B cell (primary cell): Measurements from ENCODE around the gene CYB5B. TPM values are rescaled to one million over a fixed set of nuclear protein-coding genes. Genes with fewer than 3 reads are reported as not detected.

Source experiments
- ATAC-seq: fragments of 200-7000 bp; cut with Tn5 transposase; one replicate; pipeline ENCODE4 v1.10.0; 2021; ENCODE audit warnings: low read depth, mild to moderate bottlenecking, moderate number of reproducible peaks, moderate library complexity
- CTCF ChIA-PET: fragments of 350-600 bp; sonication (Branson Sonifier 250); formaldehyde crosslinking; loops from one replicate; lab custom pipeline; 2021; ENCODE audit warnings: antibody characterized with exemption, inconsistent platforms; lab: Charles Lee
- POLR2A ChIA-PET: fragments of 350-600 bp; sonication (Branson Sonifier 250); formaldehyde crosslinking; loops from one replicate; lab custom pipeline; 2021; ENCODE audit warnings: antibody characterized with exemption; lab: Charles Lee
- DNase-seq: peaks from one replicate; pipeline ENCODE4 v3.0.0; 2013
- H2AFZ ChIP-seq: 2 replicates; pipeline ENCODE4 v1.6.1; 2012; ENCODE audit warnings: mild to moderate bottlenecking, low read depth, low read length; ENCODE audit not compliant: insufficient read depth, poor library complexity, severe bottlenecking
- H3K27ac ChIP-seq, 2 donors: 1 replicate in 1 of 2; 2 replicates in 1 of 2; pipeline ENCODE4 v1.5.1; 2012 to 2013; ENCODE audit warnings: low read length in 2 of 2, mild to moderate bottlenecking in 2 of 2, moderate library complexity in 1 of 2
- H3K27me3 ChIP-seq, 4 experiments: fragments of 200-600 bp in 1 of 4; sonication (generic) in 1 of 4; replicated peaks in 1 of 4; 1 replicate in 2 of 4; 2 replicates in 2 of 4; pipeline versions ENCODE4 v1.6.1 to v1.7.0; 2013 to 2016; ENCODE audit warnings: low read length in 3 of 4, mild to moderate bottlenecking in 2 of 4, mixed read lengths in 1 of 4, moderate library complexity in 1 of 4; ENCODE audit not compliant: insufficient read depth in 4 of 4, control insufficient read depth in 3 of 4; ENCODE audit errors: control extremely low read depth in 1 of 4
- H3K36me3 ChIP-seq, 2 experiments: replicated peaks in 1 of 2; 1 replicate in 1 of 2; 2 replicates in 1 of 2; pipeline versions ENCODE4 v1.6.1 to v1.7.1; 2013; ENCODE audit warnings: low read length in 1 of 2; ENCODE audit not compliant: insufficient read depth in 2 of 2, control insufficient read depth in 1 of 2; ENCODE audit errors: control extremely low read depth in 1 of 2, extremely low read depth in 1 of 2
- H3K4me1 ChIP-seq, 2 donors: fragments of 200-600 bp in 1 of 2; sonication (generic) in 1 of 2; 1 replicate in 1 of 2; 2 replicates in 1 of 2; pipeline versions ENCODE4 v1.5.1 to v1.6.1; 2013 to 2017; ENCODE audit warnings: low read length in 2 of 2; ENCODE audit not compliant: control insufficient read depth in 2 of 2, insufficient read depth in 2 of 2
- H3K4me2 ChIP-seq: replicated peaks from 2 replicates; pipeline ENCODE3; 2012; ENCODE audit warnings: mild to moderate bottlenecking, low read depth, low read length; ENCODE audit not compliant: poor library complexity, severe bottlenecking
- H3K4me3 ChIP-seq, 5 experiments: fragments of 200-600 bp in 1 of 5; sonication (generic) in 1 of 5; 1 replicate in 3 of 5; 2 replicates in 2 of 5; pipeline versions ENCODE4 v1.5.1 to v1.7.0; 2011 to 2016; ENCODE audit warnings: low read length in 4 of 5, mild to moderate bottlenecking in 4 of 5, low read depth in 2 of 5, control low read depth in 1 of 5, moderate library complexity in 1 of 5; ENCODE audit not compliant: insufficient read depth in 1 of 5; ENCODE audit errors: control extremely low read depth in 1 of 5, extremely low read depth in 1 of 5
- H3K79me2 ChIP-seq: fragments of 200-600 bp; sonication (generic); one replicate; pipeline ENCODE4 v1.6.0; 2016; ENCODE audit warnings: low read length; ENCODE audit not compliant: control insufficient read depth, insufficient read depth
- H3K9ac ChIP-seq: fragments of 200-600 bp; sonication (generic); 2 replicates; pipeline ENCODE4 v1.6.1; 2017; ENCODE audit warnings: mild to moderate bottlenecking, low read length, moderate library complexity
- H3K9me3 ChIP-seq, 3 donors: one replicate each; pipeline versions ENCODE4 v1.6.1 to v1.7.1; 2013; ENCODE audit warnings: low read length in 2 of 3; ENCODE audit not compliant: control insufficient read depth in 2 of 3, insufficient read depth in 1 of 3; ENCODE audit errors: control extremely low read depth in 1 of 3
- H4K20me1 ChIP-seq: 2 replicates; pipeline ENCODE4 v1.6.0; 2012; ENCODE audit warnings: mild to moderate bottlenecking, low read length; ENCODE audit not compliant: insufficient read depth, control insufficient read depth, poor library complexity, severe bottlenecking
- H3K27ac Mint-ChIP-seq: one replicate; pipeline ENCODE4 v1.8.0; 2021; ENCODE audit warnings: mixed read lengths
- H3K27me3 Mint-ChIP-seq: one replicate; pipeline ENCODE4 v1.8.0; 2021; ENCODE audit warnings: mixed read lengths
- H3K4me1 Mint-ChIP-seq: one replicate; pipeline ENCODE4 v1.8.0; 2021; ENCODE audit warnings: mixed read lengths
- H3K4me3 Mint-ChIP-seq: one replicate; pipeline ENCODE4 v1.8.0; 2021; ENCODE audit warnings: mixed read lengths
- H3K9me3 Mint-ChIP-seq: one replicate; pipeline ENCODE4 v1.8.0; 2022; ENCODE audit warnings: mixed read lengths; ENCODE audit not compliant: insufficient read depth
- EZH2 ChIP-seq: IDR thresholded peaks from 2 replicates; pipeline ENCODE4 v1.6.1; 2012; ENCODE audit warnings: borderline replicate concordance, low read depth, mild to moderate bottlenecking, moderate library complexity, low read length; ENCODE audit not compliant: insufficient read depth, poor library complexity, severe bottlenecking
- WGBS: methylation state at CpG from one replicate; pipeline ENCODE4 v1.1.5; 2013; ENCODE audit warnings: missing lambda C conversion rate; ENCODE audit not compliant: insufficient coverage; 5-methylcytosine and 5-hydroxymethylcytosine counted together
- intact Hi-C: fragments of 100-400 bp; cut with micrococcal nuclease; formaldehyde crosslinking; loops from one replicate; pipeline ENCODE4 v1.10.0; 2022
- polyA plus RNA-seq: library from polyadenylated mRNA; depleted of rRNA; stranded (reverse); fragments of >200 nt; gene quantifications from 2 replicates; pipeline ENCODE4 v1.2.3, GENCODE V29; 2012
- total RNA-seq, 2 donors: library from RNA; stranded (reverse); fragments of 120-200 nt in 1 of 2; gene quantifications; 1 replicate in 1 of 2; 2 replicates in 1 of 2; pipeline versions ENCODE4 v1.2.3 to v1.2.4, GENCODE V29; 2013 to 2022
- TF ChIP-seq, protein P1 (sequence below): fragments of 200-600 bp; IDR thresholded peaks from one replicate; pipeline ENCODE4 v1.8.0; 2022; ENCODE audit warnings: antibody characterized with exemption, mild to moderate bottlenecking

Gene CYB5B
- total and polyA plus RNA-seq, 2 donors (not counting 1 experiment from before 2014, with no cell fraction given), result 21.5 to 64.7 TPM

- peak overlapping the region; percentile 61 for H2AFZ ChIP-seq
- no peak for ATAC-seq
- no peaks in the 10 kb centered on the region for H3K36me3 ChIP-seq
- no peaks in the 10 kb centered on the region for H3K27me3 Mint-ChIP-seq
- H3K4me3 ChIP-seq, result no peak overlapping the region
- H3K4me3 Mint-ChIP-seq, result no peak overlapping the region
- H3K27ac ChIP-seq, result no peak overlapping the region
- CTCF ChIA-PET, result no interaction called here
- WGBS, result no CpG with 5 or more reads among the region's 4 CpGs
- H4K20me1 ChIP-seq, result no peaks in the 10 kb centered on the region
- no peak overlapping the region for H3K9ac ChIP-seq
- no peaks in the 10 kb centered on the region for H3K9me3 Mint-ChIP-seq
- no peak for TF ChIP-seq EZH2
- TF ChIP-seq, protein P1, sequence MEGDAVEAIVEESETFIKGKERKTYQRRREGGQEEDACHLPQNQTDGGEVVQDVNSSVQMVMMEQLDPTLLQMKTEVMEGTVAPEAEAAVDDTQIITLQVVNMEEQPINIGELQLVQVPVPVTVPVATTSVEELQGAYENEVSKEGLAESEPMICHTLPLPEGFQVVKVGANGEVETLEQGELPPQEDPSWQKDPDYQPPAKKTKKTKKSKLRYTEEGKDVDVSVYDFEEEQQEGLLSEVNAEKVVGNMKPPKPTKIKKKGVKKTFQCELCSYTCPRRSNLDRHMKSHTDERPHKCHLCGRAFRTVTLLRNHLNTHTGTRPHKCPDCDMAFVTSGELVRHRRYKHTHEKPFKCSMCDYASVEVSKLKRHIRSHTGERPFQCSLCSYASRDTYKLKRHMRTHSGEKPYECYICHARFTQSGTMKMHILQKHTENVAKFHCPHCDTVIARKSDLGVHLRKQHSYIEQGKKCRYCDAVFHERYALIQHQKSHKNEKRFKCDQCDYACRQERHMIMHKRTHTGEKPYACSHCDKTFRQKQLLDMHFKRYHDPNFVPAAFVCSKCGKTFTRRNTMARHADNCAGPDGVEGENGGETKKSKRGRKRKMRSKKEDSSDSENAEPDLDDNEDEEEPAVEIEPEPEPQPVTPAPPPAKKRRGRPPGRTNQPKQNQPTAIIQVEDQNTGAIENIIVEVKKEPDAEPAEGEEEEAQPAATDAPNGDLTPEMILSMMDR, result no peak
- peaks cover 5 to 7% of the 10 kb centered on the region in 2 donors for H3K4me1 ChIP-seq
- DNase-seq, result no peak
- H3K4me1 Mint-ChIP-seq, result peaks cover 6% of the 10 kb centered on the region
- POLR2A ChIA-PET, result no interaction called here
- H3K9me3 ChIP-seq, result no peaks in the 10 kb centered on the region
- H3K4me2 ChIP-seq, result no peak overlapping the region
- peaks cover 0 to 3% (median 0%) of the 10 kb centered on the region in 4 experiments for H3K27me3 ChIP-seq
- H3K27ac Mint-ChIP-seq, result no peak overlapping the region
- no peaks in the 10 kb centered on the region for H3K79me2 ChIP-seq
- intact Hi-C loops, result no loop called here
Measured at GRCh38 chr16:69402439-69402838, 22.0 kb upstream of the CYB5B start.

DNA sequence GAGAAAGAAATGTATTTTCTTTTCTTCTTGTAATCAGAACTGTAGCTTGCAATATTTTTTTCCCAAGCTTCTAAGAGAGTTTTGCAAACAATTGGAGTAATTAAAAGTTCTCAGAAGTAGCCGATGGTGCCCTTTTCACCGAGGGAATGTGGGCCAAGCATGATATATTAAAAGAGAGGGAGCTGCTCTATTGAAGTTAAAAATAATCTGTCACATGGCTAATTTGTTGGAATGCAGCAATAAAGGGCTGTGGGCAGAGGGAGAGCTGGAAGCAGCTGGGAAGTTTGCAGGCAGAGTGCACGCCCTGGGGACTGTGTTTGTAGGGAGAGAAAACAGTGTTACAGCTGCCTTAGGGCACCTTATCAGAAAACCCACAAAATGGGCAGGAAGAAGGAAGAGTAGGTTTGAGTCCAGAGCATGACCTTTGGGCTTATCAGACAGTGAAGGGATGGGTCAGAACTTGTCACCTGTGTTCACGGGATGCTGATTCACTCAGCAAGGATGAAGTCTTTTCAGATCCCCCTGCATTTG lies 20.1 kb upstream of the CYB5B start:
- Mint-ChIP-seq H3K4me3 (no peak overlapping the region), H3K27ac (no peak overlapping the region), H3K27me3 (no peaks in the 10 kb centered on the region), H3K4me1 (peaks cover 6% of the 10 kb centered on the region), H3K9me3 (no peaks in the 10 kb centered on the region)
- H3K4me2 ChIP-seq, result no peak overlapping the region
- H3K9ac ChIP-seq, result no peak overlapping the region
- WGBS, result 81% methylated on average over 4 of the region's 4 CpGs
- DNase-seq (no peak), ATAC-seq (no peak)
- ChIA-PET POLR2A (no interaction called here), CTCF (interaction anchor here (1.0 to 2.1 kb wide), 3 partner anchors 8 to 244 kb away, joined by 3 to 6 read pairs (median 3); no protein-coding TSS in a partner anchor)
- H2AFZ ChIP-seq, result no peak overlapping the region
- no peaks in the 10 kb centered on the region for H3K9me3 ChIP-seq
- no peak overlapping the region for H3K4me3 ChIP-seq
- TF ChIP-seq, protein P1, result no peak
- TF ChIP-seq EZH2, result no peak
- H3K36me3 ChIP-seq, result no peaks in the 10 kb centered on the region
- H3K79me2 ChIP-seq, result no peaks in the 10 kb centered on the region
- intact Hi-C loops, result no loop called here
- H3K27me3 ChIP-seq, result peaks cover 0 to 3% (median 0%) of the 10 kb centered on the region in 4 experiments
- H3K4me1 ChIP-seq, result peaks cover 5 to 7% of the 10 kb centered on the region in 2 donors
- no peak overlapping the region for H3K27ac ChIP-seq
- H4K20me1 ChIP-seq, result no peaks in the 10 kb centered on the region
